ENCODE results near the gene TNS2. TPM values are rescaled to one million over a fixed set of nuclear protein-coding genes. Genes with fewer than 3 reads are reported as not detected.

TNS2 gene
- total RNA-seq, 4 donors from 2014 or later, result 48.2 to 397 (median 169) TPM

- intact Hi-C loops (cut with DNase I; ENCODE audit: low total_unique reads) (no loop called here), in situ Hi-C loops (cut with MboI; ENCODE audit: low pct_ligation_motif_present in 1 of 4, low pct_unique_long_range_greater_than_20kb in 1 of 4, low sequenced_read_pairs in 3 of 4) (loop anchor here in 2 of 4 donors (25.0 kb wide), 2 partner anchors 135 to 235 kb away; partner anchors contain the start of genes CSAD (in 1 of the 2), MYG1 (in 1 of the 2), PFDN5 (in 1 of the 2) and ZNF740 (in 1 of the 2))
- H3K36me3 ChIP-seq, result no peaks in the 10 kb centered on the region
- H3K27ac ChIP-seq, result peak overlapping the region; percentile 89 to 98 (median 96)
- no peaks in the 10 kb centered on the region for H3K9me3 ChIP-seq
- no peaks in the 10 kb centered on the region for H3K27me3 ChIP-seq
- no peak for TF ChIP-seq POLR2AphosphoS5 (IDR thresholded peaks at IDR 0.05)
- no peak for TF ChIP-seq CTCF (IDR thresholded peaks at IDR 0.05)
- TF ChIP-seq POLR2A (IDR thresholded peaks at IDR 0.05), result no peak
- no peak for TF ChIP-seq EP300 (IDR thresholded peaks at IDR 0.05; ENCODE audit: low read depth)
- peaks cover 34 to 78% (median 65%) of the 10 kb centered on the region in 4 donors for H3K4me1 ChIP-seq
- no peak for DNase-seq
- peak overlapping the region in 2 of 4 donors; percentile 3 to 57 for H3K4me3 ChIP-seq
- WGBS, 2 donors (ENCODE audit: low coverage in 1 of 2), result 7 to 53% methylated on average over 2 to 7 of the region's 7 CpGs
These were observed 2.1 kb downstream of the TNS2 start for GRCh38 chr12:53051881-53052412.

- intact Hi-C loops (cut with DNase I; ENCODE audit: low total_unique reads), result no loop called here
- in situ Hi-C loops (cut with MboI; ENCODE audit: low pct_ligation_motif_present in 1 of 4, low pct_unique_long_range_greater_than_20kb in 1 of 4, low sequenced_read_pairs in 3 of 4), result loop anchor here in 2 of 4 donors (25.0 kb wide), 2 partner anchors 135 to 235 kb away; partner anchors contain the start of genes CSAD (in 1 of the 2), MYG1 (in 1 of the 2), PFDN5 (in 1 of the 2) and ZNF740 (in 1 of the 2)
- 8 to 48% methylated on average over 4 to 11 of the region's 11 CpGs for WGBS, 2 donors (ENCODE audit: low coverage in 1 of 2)
These were observed 2.8 kb downstream of the TNS2 start for GRCh38 chr12:53052419-53053217.

GRCh38 chr12:53053218-53054111 lies 3.6 kb downstream of the TNS2 start:
- H3K9me3 ChIP-seq, result no peaks in the 10 kb centered on the region
- intact Hi-C loops (cut with DNase I; ENCODE audit: low total_unique reads), result no loop called here
- in situ Hi-C loops (cut with MboI; ENCODE audit: low pct_ligation_motif_present in 1 of 4, low pct_unique_long_range_greater_than_20kb in 1 of 4, low sequenced_read_pairs in 3 of 4), result loop anchor here in 2 of 4 donors (25.0 kb wide), 2 partner anchors 134 to 234 kb away; partner anchors contain the start of genes CSAD (in 1 of the 2), MYG1 (in 1 of the 2), PFDN5 (in 1 of the 2) and ZNF740 (in 1 of the 2)
- H3K4me3 ChIP-seq, result peak overlapping the region; percentile 18 to 57 (median 42)
- peak; percentile 90 for DNase-seq
- peaks cover 26 to 69% (median 55%) of the 10 kb centered on the region in 4 donors for H3K4me1 ChIP-seq
- peak overlapping the region; percentile 89 to 98 (median 96) for H3K27ac ChIP-seq
- 28% methylated on average over 11 of the region's 16 CpGs; no CpG with 5 or more reads in 1 of the 2 donors for WGBS, 2 donors (ENCODE audit: low coverage in 1 of 2)
- no peaks in the 10 kb centered on the region for H3K27me3 ChIP-seq
- TF ChIP-seq EP300 (IDR thresholded peaks at IDR 0.05; ENCODE audit: low read depth) (no peak), POLR2AphosphoS5 (IDR thresholded peaks at IDR 0.05) (peak in 2 of 3 donors; percentile 38 to 57), POLR2A (IDR thresholded peaks at IDR 0.05) (no peak), CTCF (IDR thresholded peaks at IDR 0.05) (peak; percentile 66 to 95 (median 75))
- H3K36me3 ChIP-seq, result no peaks in the 10 kb centered on the region

More at GRCh38 chr12:53052419-53053217, 2.8 kb downstream of the TNS2 start:
- Histone ChIP-seq H3K27ac (peak overlapping the region; percentile 89 to 98 (median 96)), H3K36me3 (no peaks in the 10 kb centered on the region), H3K27me3 (no peaks in the 10 kb centered on the region), H3K4me1 (peaks cover 34 to 78% (median 64%) of the 10 kb centered on the region in 4 donors), H3K9me3 (no peaks in the 10 kb centered on the region), H3K4me3 (peak overlapping the region in 2 of 4 donors; percentile 3 to 57)
- peak; percentile 56 to 72 (median 71) for TF ChIP-seq POLR2AphosphoS5 (IDR thresholded peaks at IDR 0.05)
- TF ChIP-seq EP300 (IDR thresholded peaks at IDR 0.05; ENCODE audit: low read depth), result no peak
- DNase-seq, result peak; percentile 90

Data from transverse colon (tissue), 4 donors.